Psoas muscle (tissue), 8 donors: ENCODE measurements around the gene MET. TPM values are rescaled to one million over a fixed set of nuclear protein-coding genes. Genes with fewer than 3 reads are reported as not detected.

Experiments used
- ATAC-seq, 4 donors: fragments of 200-7000 bp; cut with Tn5 transposase; one replicate each; pipeline ENCODE4 v1.9.1; 2020; ENCODE audit warnings: moderate library complexity in 3 of 4, mild to moderate bottlenecking in 2 of 4
- DNase-seq, 2 donors: peaks; one replicate each; pipeline ENCODE4 v3.0.0-alpha.2; 2020
- H3K27ac ChIP-seq: fragments of 200-600 bp; one replicate; pipeline ENCODE4 v1.8.0; 2022
- H3K27me3 ChIP-seq, 3 donors: fragments of 200-600 bp in 1 of 3; one replicate each; pipeline versions ENCODE4 v1.6.1 to v1.8.0; 2013 to 2022; ENCODE audit warnings: low read length in 2 of 3, mild to moderate bottlenecking in 2 of 3, moderate library complexity in 1 of 3; ENCODE audit not compliant: insufficient read depth in 3 of 3
- H3K36me3 ChIP-seq, 2 donors: fragments of 200-600 bp in 1 of 2; one replicate each; pipeline versions ENCODE4 v1.6.1 to v1.8.0; 2013 to 2022; ENCODE audit warnings: low read depth in 1 of 2, mild to moderate bottlenecking in 1 of 2, moderate library complexity in 1 of 2; ENCODE audit not compliant: insufficient read depth in 1 of 2
- H3K4me1 ChIP-seq: fragments of 200-600 bp; one replicate; pipeline ENCODE4 v1.8.0; 2022
- H3K4me3 ChIP-seq: fragments of 200-600 bp; one replicate; pipeline ENCODE4 v1.8.0; 2022; ENCODE audit warnings: mild to moderate bottlenecking
- H3K9me3 ChIP-seq: fragments of 200-600 bp; one replicate; pipeline ENCODE4 v1.8.0; 2022
- CTCF ChIP-seq: fragments of 200-600 bp; IDR thresholded peaks from one replicate; pipeline ENCODE4 v1.8.0; 2022; ENCODE audit warnings: antibody characterized with exemption
- WGBS, 3 donors: extraction: QIAGEN DNeasy Blood & Tissue Kit; methylation state at CpG; one replicate each; pipeline versions ENCODE4 v1.1.6 to v1.1.7; 2013; 5-methylcytosine and 5-hydroxymethylcytosine counted together
- intact Hi-C, 2 donors: fragments of 100-400 bp; cut with DNase I; formaldehyde crosslinking; loops; one replicate each; pipeline versions ENCODE4 v1.11.0 to v1.14.2; 2022
- polyA plus RNA-seq, 3 donors: library from polyadenylated mRNA; stranded (reverse); fragments of 200-250 nt; gene quantifications; one replicate each; pipeline ENCODE4 v1.2.3, GENCODE V29; 2013
- total RNA-seq, 4 donors: library from RNA; stranded (reverse); fragmentation: NEBNext Ultra II Directional in 2 of 4; extraction: Animal tissue kit (Norgen Biotek cat#: 25700) in 2 of 4; gene quantifications; one replicate each; pipeline versions ENCODE4 v1.2.1 to v1.2.4, GENCODE V29; 2021 to 2023
- donor health status: healthy with polysubstance abuse.
- donor health status: DM: no; HTN: no; CAD: no; lungs with moderate emphysema.
- donor health status: Bipolar disorder and iron deficiency.
- donor health status: healthy.
- donor health status: DM: yes; HTN: yes; CAD: no.
- donor health status: DM: no; HTN: no; CAD: no.
- donor health status: DM: no; HTN: no; CAD: no.
- donor health status: DM: yes; HTN: yes; CAD: no.

Gene MET
- total and polyA plus RNA-seq, 7 donors: 5.9 to 84.1 (median 23.2) TPM

- no peaks in the 10 kb centered on the region for H3K9me3 ChIP-seq
- H3K4me3 ChIP-seq: no peak overlapping the region
- DNase-seq: no peak
- peak in 3 of 4 donors; percentile 27 to 56 (median 36) for ATAC-seq
- peaks cover 37% of the 10 kb centered on the region for H3K4me1 ChIP-seq
- H3K27me3 ChIP-seq: no peaks in the 10 kb centered on the region
- H3K27ac ChIP-seq: no peak overlapping the region
- WGBS, 3 donors: 68 to 77% (median 71%) methylated on average over 8 of the region's 8 CpGs
- intact Hi-C loops: no loop called here
- no peak for TF ChIP-seq CTCF
- H3K36me3 ChIP-seq: peaks cover 6 to 24% of the 10 kb centered on the region in 2 donors
These were observed 65.1 kb downstream of the MET start for GRCh38 chr7:116736927-116737715.

- Histone ChIP-seq H3K27me3 (no peaks in the 10 kb centered on the region), H3K9me3 (no peaks in the 10 kb centered on the region), H3K4me1 (peaks cover 32% of the 10 kb centered on the region), H3K27ac (no peak overlapping the region), H3K4me3 (no peak overlapping the region), H3K36me3 (peaks cover 6 to 30% of the 10 kb centered on the region in 2 donors)
- intact Hi-C loops: no loop called here
- TF ChIP-seq CTCF: no peak
- ATAC-seq (no peak), DNase-seq (no peak)
- 96 to 100% (median 98%) methylated on average over 1 of the region's 1 CpG for WGBS, 3 donors
These were observed 66.4 kb downstream of the MET start for GRCh38 chr7:116738378-116738777.

DNA sequence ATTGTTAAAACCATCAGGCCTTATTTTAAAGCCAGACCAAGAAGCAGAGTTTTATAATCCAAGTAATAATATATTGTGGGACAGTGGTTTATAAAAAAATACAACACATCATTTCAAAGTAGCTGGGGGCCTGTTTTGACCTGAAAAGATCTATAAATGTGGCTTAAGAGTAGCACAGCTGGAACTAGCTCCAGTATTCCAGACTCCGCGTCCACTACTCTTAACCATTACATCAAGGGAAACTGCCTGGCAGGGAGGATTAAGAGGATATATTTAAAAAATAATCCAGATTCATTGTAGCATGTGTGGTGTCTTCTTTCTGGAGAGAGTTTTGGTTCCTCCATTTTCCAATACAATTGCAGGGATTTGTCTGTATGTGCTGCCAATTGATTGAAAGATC, 67.3 kb downstream of the MET start:
- DNase-seq: no peak
- H3K27ac ChIP-seq: no peak overlapping the region
- H3K4me3 ChIP-seq: no peak overlapping the region
- H3K27me3 ChIP-seq: no peaks in the 10 kb centered on the region
- H3K4me1 ChIP-seq: peaks cover 23% of the 10 kb centered on the region
- H3K36me3 ChIP-seq: peaks cover 6 to 34% of the 10 kb centered on the region in 2 donors
- ATAC-seq: no peak
- 72 to 82% (median 74%) methylated on average over 2 of the region's 2 CpGs for WGBS, 3 donors
- no peak for TF ChIP-seq CTCF
- no peaks in the 10 kb centered on the region for H3K9me3 ChIP-seq
- intact Hi-C loops: no loop called here

DNA sequence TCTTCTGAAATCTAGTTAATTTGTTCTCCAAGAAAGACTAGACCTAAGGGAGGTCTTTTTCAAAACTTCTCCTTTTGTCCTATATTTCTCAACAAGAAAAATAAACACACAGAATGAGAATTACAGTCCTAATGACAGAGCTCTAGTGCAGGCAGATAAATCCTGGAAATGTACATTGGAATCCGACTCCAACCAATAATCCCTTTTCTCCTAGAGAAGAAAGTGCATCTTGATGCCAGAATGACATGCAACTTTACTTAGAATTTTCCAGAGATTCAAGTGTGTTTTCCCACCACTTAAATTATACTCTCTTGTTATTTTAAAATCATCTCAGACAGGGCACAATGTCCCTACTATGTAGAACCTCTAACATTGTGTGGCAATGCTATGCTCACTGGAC, 68.2 kb downstream of the MET start:
- WGBS, 3 donors: 50 to 63% (median 53%) methylated on average over 1 of the region's 1 CpG
- intact Hi-C loops: no loop called here
- DNase-seq (no peak), ATAC-seq (no peak)
- no peaks in the 10 kb centered on the region for H3K27me3 ChIP-seq
- H3K36me3 ChIP-seq: peaks cover 3 to 37% of the 10 kb centered on the region in 2 donors
- peaks cover 20% of the 10 kb centered on the region for H3K4me1 ChIP-seq
- TF ChIP-seq CTCF: no peak
- no peak overlapping the region for H3K27ac ChIP-seq
- H3K4me3 ChIP-seq: no peak overlapping the region
- no peaks in the 10 kb centered on the region for H3K9me3 ChIP-seq
